Cardiac muscle cell (in vitro differentiated cells and primary cell): Measurements from ENCODE around the gene FARP2. TPM values are rescaled to one million over a fixed set of nuclear protein-coding genes. Genes with fewer than 3 reads are reported as not detected.
"Not testable (repeated sequence)": the region's sequence is repeated elsewhere in the genome, so short reads cannot be mapped to it uniquely, and the experiment has no call there.

Source experiments
- DNase-seq, 2 donors: peaks; one replicate each; pipeline versions ENCODE4 v3.0.0 to v3.0.0-alpha.2; 2010 to 2017; ENCODE audit warnings: low read depth in 1 of 2, low spot score in 1 of 2
- H3K27ac ChIP-seq: fragments of 200-600 bp; sonication (generic); 2 replicates; pipeline ENCODE4 v1.5.1; 2016
- H3K27me3 ChIP-seq: fragments of 200-600 bp; sonication (generic); 2 replicates; pipeline ENCODE4 v1.6.0; 2016; ENCODE audit warnings: control low read depth
- H3K36me3 ChIP-seq: fragments of 200-600 bp; sonication (generic); 2 replicates; pipeline ENCODE4 v1.5.1; 2016; ENCODE audit warnings: control low read depth
- H3K4me1 ChIP-seq: fragments of 200-600 bp; sonication (generic); 2 replicates; pipeline ENCODE4 v1.8.1; 2017; ENCODE audit warnings: low read depth, mild to moderate bottlenecking, mixed run types
- H3K4me3 ChIP-seq: fragments of 200-600 bp; sonication (generic); 2 replicates; pipeline ENCODE4 v1.5.1; 2016; ENCODE audit warnings: mild to moderate bottlenecking
- H3K9me3 ChIP-seq: fragments of 200-600 bp; sonication (generic); 2 replicates; pipeline ENCODE4 v1.5.1; 2017; ENCODE audit warnings: low read depth, mild to moderate bottlenecking, control low read depth
- CTCF ChIP-seq: IDR thresholded peaks from 2 replicates; pipeline ENCODE4 v1.5.1; 2012; ENCODE audit warnings: low read depth, mild to moderate bottlenecking, low read length
- polyA plus RNA-seq: library from polyadenylated mRNA; unstranded; fragments of >200 nt; fragmentation: Nextera tagmentation; extraction: Ambion mirVana; gene quantifications from 2 replicates; pipeline ENCODE4 v1.2.1, GENCODE V29; 2016
- total RNA-seq: library from RNA; depleted of rRNA; stranded (reverse); fragments of >200 nt; gene quantifications from 2 replicates; pipeline ENCODE4 v1.2.3, GENCODE V29; 2016

The FARP2 gene
- total and polyA plus RNA-seq, 2 experiments from 2014 or later = 24.4 to 26.5 TPM

- Histone ChIP-seq H3K27me3 (no peaks in the 10 kb centered on the region), H3K27ac (no peak overlapping the region), H3K4me3 (no peak overlapping the region), H3K36me3 (no peaks in the 10 kb centered on the region), H3K9me3 (no peaks in the 10 kb centered on the region), H3K4me1 (peaks cover 22% of the 10 kb centered on the region)
- no peak for DNase-seq
- TF ChIP-seq CTCF = no peak
Measured at GRCh38 chr2:241502281-241502680, 146.2 kb downstream of the FARP2 start.

GRCh38 chr2:241503776-241504392 lies 147.8 kb downstream of the FARP2 start:
- peaks cover 22% of the 10 kb centered on the region for H3K4me1 ChIP-seq
- no peak overlapping the region for H3K4me3 ChIP-seq
- no peak for TF ChIP-seq CTCF
- no peaks in the 10 kb centered on the region for H3K27me3 ChIP-seq
- H3K27ac ChIP-seq = no peak overlapping the region
- no peaks in the 10 kb centered on the region for H3K36me3 ChIP-seq
- DNase-seq = no peak
- no peaks in the 10 kb centered on the region for H3K9me3 ChIP-seq

GRCh38 chr2:241505086-241505780 lies 149.1 kb downstream of the FARP2 start:
- Histone ChIP-seq H3K4me1 (peaks cover 22% of the 10 kb centered on the region), H3K27ac (peak overlapping the region; percentile 20), H3K27me3 (no peaks in the 10 kb centered on the region), H3K9me3 (no peaks in the 10 kb centered on the region), H3K4me3 (no peak overlapping the region), H3K36me3 (no peaks in the 10 kb centered on the region)
- TF ChIP-seq CTCF = no peak
- no peak for DNase-seq

- DNase-seq = no peak
- H3K27ac ChIP-seq = peak overlapping the region; percentile 20
- no peaks in the 10 kb centered on the region for H3K27me3 ChIP-seq
- H3K36me3 ChIP-seq = no peaks in the 10 kb centered on the region
- no peak for TF ChIP-seq CTCF
- no peaks in the 10 kb centered on the region for H3K9me3 ChIP-seq
- no peak overlapping the region for H3K4me3 ChIP-seq
- peaks cover 22% of the 10 kb centered on the region for H3K4me1 ChIP-seq
Measured at GRCh38 chr2:241505781-241506201, 149.7 kb downstream of the FARP2 start.

GRCh38 chr2:241506317-241506716 lies 150.2 kb downstream of the FARP2 start:
- not testable (repeated sequence) for H3K4me3 ChIP-seq, H3K27me3 ChIP-seq, H3K36me3 ChIP-seq, H3K27ac ChIP-seq, H3K9me3 ChIP-seq, DNase-seq
- peaks cover 22% of the 10 kb centered on the region for H3K4me1 ChIP-seq

GRCh38 chr2:241506793-241507429 lies 150.8 kb downstream of the FARP2 start:
- no peaks in the 10 kb centered on the region for H3K9me3 ChIP-seq
- peaks cover 22% of the 10 kb centered on the region for H3K4me1 ChIP-seq
- no peak for DNase-seq
- no peak overlapping the region for H3K27ac ChIP-seq
- H3K36me3 ChIP-seq = no peaks in the 10 kb centered on the region
- no peak for TF ChIP-seq CTCF
- peak overlapping the region; percentile 94 for H3K4me3 ChIP-seq
- H3K27me3 ChIP-seq = no peaks in the 10 kb centered on the region
